Activated CD8-positive, alpha-beta memory T cell treated with anti-CD3 and anti-CD28 coated beads, Interleukin-2, amount 50 U/mL, for 24 hours (primary cell): ENCODE measurements around the gene TRMT11.

ENCODE experiments used
- DNase-seq: peaks from one replicate; pipeline ENCODE4 v3.0.0-alpha.2; 2020; ENCODE audit errors: extremely low read depth

The TRMT11 gene

GRCh38 chr6:126075335-126076071 lies 89.2 kb downstream of the TRMT11 start:
- no peak for DNase-seq

GRCh38 chr6:126076992-126077664 lies 90.8 kb downstream of the TRMT11 start:
- no peak for DNase-seq

GRCh38 chr6:126077810-126078776 lies 91.8 kb downstream of the TRMT11 start:
- no peak for DNase-seq

GRCh38 chr6:126083875-126084274 lies 97.5 kb downstream of the TRMT11 start:
- no peak for DNase-seq

GRCh38 chr6:126086560-126086959 lies 100.2 kb downstream of the TRMT11 start:
- DNase-seq: no peak
